Thyroid gland (tissue), 4 donors: Measurements from ENCODE around the gene KSR1. TPM values are rescaled to one million over a fixed set of nuclear protein-coding genes. Genes with fewer than 3 reads are reported as not detected.

Experiments
- DNase-seq, 2 donors: peaks; one replicate each; pipeline ENCODE4 v3.0.0-alpha.2; 2019
- H3K27ac ChIP-seq, 3 donors: fragments of 200-600 bp; sonication (generic); 1 replicate in 2 of 3; 2 replicates in 1 of 3; pipeline ENCODE4 v1.5.1; 2016 to 2019; ENCODE audit warnings: mild to moderate bottlenecking in 1 of 3, moderate library complexity in 1 of 3
- H3K27me3 ChIP-seq: fragments of 200-600 bp; sonication (generic); one replicate; pipeline ENCODE4 v1.5.1; 2019
- H3K36me3 ChIP-seq, 2 donors: fragments of 200-600 bp; sonication (generic); one replicate each; pipeline ENCODE4 v1.5.1; 2016 to 2019
- H3K4me1 ChIP-seq, 2 donors: fragments of 200-600 bp; sonication (generic); one replicate each; pipeline ENCODE4 v1.5.1; 2017 to 2019
- H3K4me3 ChIP-seq, 3 donors: fragments of 200-600 bp; sonication (generic); replicated peaks in 1 of 3; 1 replicate in 2 of 3; 2 replicates in 1 of 3; pipeline ENCODE4 v1.5.1; 2016; ENCODE audit warnings: mild to moderate bottlenecking in 1 of 3
- H3K9me3 ChIP-seq: fragments of 200-600 bp; sonication (generic); one replicate; pipeline ENCODE4 v1.5.1; 2017
- POLR2A ChIP-seq, 2 donors: fragments of 450-650 bp; IDR thresholded peaks; one replicate each; pipeline ENCODE4 v1.6.1; 2017; ENCODE audit warnings: antibody characterized with exemption in 2 of 2, mild to moderate bottlenecking in 2 of 2, moderate library complexity in 1 of 2
- WGBS, 2 donors: methylation state at CpG; one replicate each; pipeline ENCODE4 v1.1.5; 2017; 5-methylcytosine and 5-hydroxymethylcytosine counted together
- intact Hi-C: fragments of 100-400 bp; cut with DNase I; formaldehyde crosslinking; loops from one replicate; pipeline ENCODE4 v1.15.1; 2023
- small RNA-seq: library from RNA; depleted of rRNA; stranded (forward); fragments of <200 nt; gene quantifications from one replicate; pipeline ENCODE3, GENCODE V24; 2016
- total RNA-seq, 4 donors: library from RNA; depleted of rRNA; stranded (reverse); fragments of >200 nt; gene quantifications; one replicate each; pipeline ENCODE4 v1.2.3, GENCODE V29; 2016
- TF ChIP-seq, protein P1 (sequence below), 6 experiments: fragments of 200-600 bp in 3 of 6; fragments of 450-650 bp in 3 of 6; sonication (generic) in 3 of 6; IDR thresholded peaks; one replicate each; pipeline ENCODE4 v1.5.1; 2016 to 2019; ENCODE audit warnings: antibody characterized with exemption in 6 of 6, mild to moderate bottlenecking in 2 of 6, inconsistent platforms in 1 of 6, moderate library complexity in 1 of 6

The KSR1 gene
- total RNA-seq, 4 donors from 2014 or later, result 35.9 to 75.5 (median 67.7) TPM

DNA sequence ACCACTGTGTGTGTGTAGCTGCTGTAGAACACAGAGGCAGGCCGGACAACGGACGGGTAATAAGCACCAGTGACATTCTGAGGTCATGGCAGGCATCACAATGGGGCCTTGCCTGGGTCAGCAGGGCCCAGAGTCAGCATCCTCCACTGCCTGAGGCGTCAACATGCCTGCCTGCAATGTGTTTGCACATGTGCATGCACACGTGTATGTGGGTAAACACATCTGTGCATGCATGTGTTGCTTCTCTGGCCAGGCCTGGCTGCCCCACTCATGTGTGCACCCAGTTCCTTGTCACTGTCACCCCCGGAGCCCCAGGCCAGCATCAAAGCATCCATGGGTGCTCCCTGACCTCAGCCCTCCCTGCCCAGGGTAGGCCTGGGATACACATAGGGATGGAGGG is 218.1 kb downstream of the KSR1 start:
- no peak overlapping the region for H3K4me3 ChIP-seq
- no peak overlapping the region for H3K27ac ChIP-seq
- H3K36me3 ChIP-seq, result no peaks in the 10 kb centered on the region
- intact Hi-C loops, result no loop called here
- TF ChIP-seq, protein P1, sequence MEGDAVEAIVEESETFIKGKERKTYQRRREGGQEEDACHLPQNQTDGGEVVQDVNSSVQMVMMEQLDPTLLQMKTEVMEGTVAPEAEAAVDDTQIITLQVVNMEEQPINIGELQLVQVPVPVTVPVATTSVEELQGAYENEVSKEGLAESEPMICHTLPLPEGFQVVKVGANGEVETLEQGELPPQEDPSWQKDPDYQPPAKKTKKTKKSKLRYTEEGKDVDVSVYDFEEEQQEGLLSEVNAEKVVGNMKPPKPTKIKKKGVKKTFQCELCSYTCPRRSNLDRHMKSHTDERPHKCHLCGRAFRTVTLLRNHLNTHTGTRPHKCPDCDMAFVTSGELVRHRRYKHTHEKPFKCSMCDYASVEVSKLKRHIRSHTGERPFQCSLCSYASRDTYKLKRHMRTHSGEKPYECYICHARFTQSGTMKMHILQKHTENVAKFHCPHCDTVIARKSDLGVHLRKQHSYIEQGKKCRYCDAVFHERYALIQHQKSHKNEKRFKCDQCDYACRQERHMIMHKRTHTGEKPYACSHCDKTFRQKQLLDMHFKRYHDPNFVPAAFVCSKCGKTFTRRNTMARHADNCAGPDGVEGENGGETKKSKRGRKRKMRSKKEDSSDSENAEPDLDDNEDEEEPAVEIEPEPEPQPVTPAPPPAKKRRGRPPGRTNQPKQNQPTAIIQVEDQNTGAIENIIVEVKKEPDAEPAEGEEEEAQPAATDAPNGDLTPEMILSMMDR (IDR thresholded peaks at IDR 0.05), result no peak
- no peak for TF ChIP-seq POLR2A (IDR thresholded peaks at IDR 0.05)
- WGBS, 2 donors, result 83 to 87% methylated on average over 5 to 6 of the region's 6 CpGs
- H3K9me3 ChIP-seq, result no peaks in the 10 kb centered on the region
- H3K27me3 ChIP-seq, result no peaks in the 10 kb centered on the region
- no peak for DNase-seq
- no peaks in the 10 kb centered on the region for H3K4me1 ChIP-seq

Small RNAs within 50 kb of the gene (small RNA-seq; reads per million reads assigned to genes)
- gene AC015688.5, result not detected

Other genes starting within 250 kb of the KSR1 start
- 100 to 1,000 TPM in 3 of 4 donors, 10 to 100 TPM in 1; 89.2 to 218 (median 168) TPM for gene WSB1, start 162.3 kb upstream of the KSR1 start, total RNA-seq
- 10 to 100 TPM in 3 of 4 donors, 1 to 10 TPM in 1; 8.9 to 36.4 (median 18.0) TPM for gene LGALS9, start 174.7 kb downstream of the KSR1 start, total RNA-seq